GM12864 (cell line): Measurements from ENCODE around the gene CHD5.

Experiments used
- DNase-seq: peaks from one replicate; pipeline ENCODE4 v3.0.0-alpha.2; 2011; ENCODE audit warnings: low read depth
- H3K4me3 ChIP-seq: 2 replicates; pipeline ENCODE4 v1.5.1; 2011; ENCODE audit warnings: mild to moderate bottlenecking, low read depth, low read length, control low read depth
- CTCF ChIP-seq: IDR thresholded peaks from 2 replicates; pipeline ENCODE4 v1.5.1; 2011; ENCODE audit warnings: low read depth, mild to moderate bottlenecking, moderate library complexity, low read length, control low read depth, inconsistent platforms; ENCODE audit errors: missing control alignments

CHD5 gene

GRCh38 chr1:6200188-6200809 is 20.2 kb upstream of the CHD5 start:
- TF ChIP-seq CTCF: no peak
- no peak for DNase-seq
- peak overlapping the region; percentile 80 for H3K4me3 ChIP-seq

- TF ChIP-seq CTCF: no peak
- DNase-seq: peak; percentile 98
- H3K4me3 ChIP-seq: peak within 1 kb of the TSS; percentile 80
Measured at GRCh38 chr1:6199298-6200187, 19.4 kb upstream of the CHD5 start, which contains the start of gene RPL22. Gene RPL22, minus strand, starts transcription at chr1:6199595. Its CDS starts 22 bp downstream, at chr1:6199573.

DNA sequence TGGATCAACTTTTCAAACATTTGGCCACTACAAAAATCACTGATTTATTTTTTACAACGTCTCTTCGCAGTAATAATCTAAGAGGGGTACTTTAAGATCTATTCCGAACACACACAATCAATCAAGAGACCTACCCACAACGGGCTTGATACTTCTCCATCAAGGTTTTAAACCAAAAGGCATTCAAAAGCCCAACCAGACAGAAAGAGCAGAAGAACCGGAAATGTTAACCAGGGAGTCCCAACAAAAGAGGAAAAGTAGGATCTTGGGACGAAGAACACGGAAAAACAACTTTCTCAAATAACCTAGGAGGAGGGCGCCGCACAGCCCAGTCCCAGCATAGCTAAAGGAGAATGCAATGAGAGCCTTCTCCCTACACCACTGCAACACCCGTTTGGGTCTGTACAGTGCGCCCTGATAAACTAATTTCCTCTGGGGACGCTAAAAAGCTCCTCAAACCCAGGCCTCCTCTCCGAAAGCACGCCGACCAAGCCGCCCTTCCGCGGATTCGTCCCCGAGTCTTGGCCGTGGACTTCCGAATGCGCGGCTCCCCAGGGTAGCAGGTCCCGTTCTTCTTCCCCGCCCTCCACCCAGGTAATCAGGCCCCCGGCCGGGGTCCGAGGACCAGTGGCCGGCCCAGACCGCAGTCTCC is 18.7 kb upstream of the CHD5 start:
- no peak for TF ChIP-seq CTCF
- no peak for DNase-seq
- peak overlapping the region; percentile 80 for H3K4me3 ChIP-seq

GRCh38 chr1:6197746-6198427 is 17.8 kb upstream of the CHD5 start:
- peak overlapping the region; percentile 80 for H3K4me3 ChIP-seq
- TF ChIP-seq CTCF: no peak
- DNase-seq: no peak

DNA sequence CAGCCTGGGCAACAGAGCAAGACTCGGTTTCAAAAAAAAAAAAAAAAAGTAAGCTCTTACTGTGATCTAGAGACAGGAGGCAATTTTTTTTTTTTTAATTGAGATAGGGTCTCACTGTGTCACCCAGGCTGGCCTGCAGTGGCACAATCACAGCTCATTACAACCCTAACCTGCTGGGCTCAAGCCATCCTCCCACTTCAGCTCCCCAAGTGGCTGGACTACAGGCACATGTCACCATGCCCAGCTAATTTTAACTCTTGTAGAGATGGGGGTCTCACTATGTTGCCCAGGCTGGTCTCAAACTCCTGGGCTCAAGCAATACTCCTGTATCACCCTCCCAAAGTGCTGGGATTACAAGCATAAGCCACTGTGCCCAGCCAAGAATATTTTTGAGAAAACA is 11.8 kb upstream of the CHD5 start:
- H3K4me3 ChIP-seq: no peak overlapping the region
- no peak for TF ChIP-seq CTCF
- no peak for DNase-seq

DNA sequence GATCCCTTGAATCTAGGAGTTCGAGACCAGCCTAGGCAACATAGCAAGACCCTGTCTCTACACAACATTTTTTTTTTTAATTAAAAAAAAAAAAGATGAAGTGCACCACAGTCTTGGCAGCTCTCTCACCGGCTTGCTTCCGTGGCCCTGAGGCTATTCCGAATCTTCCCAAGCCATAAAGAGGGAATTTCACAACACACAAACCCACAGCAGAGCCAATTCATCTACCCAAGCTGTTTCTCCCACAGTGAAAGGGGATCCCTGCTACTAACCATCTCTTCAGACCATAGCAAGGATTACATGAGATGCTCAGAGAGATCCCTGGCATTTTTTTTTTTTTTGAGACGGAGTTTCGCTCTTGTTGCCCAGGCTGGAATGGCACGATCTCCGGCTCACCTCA is 8.3 kb upstream of the CHD5 start:
- no peak for TF ChIP-seq CTCF
- no peak for DNase-seq
- no peak overlapping the region for H3K4me3 ChIP-seq
